HepG2 (cell line): ENCODE results near the gene CDC42EP4. TPM values are rescaled to one million over a fixed set of nuclear protein-coding genes. Genes with fewer than 3 reads are reported as not detected.

ENCODE experiments used
- ATAC-seq: fragments of 200-7000 bp; cut with Tn5 transposase; 3 replicates; pipeline ENCODE4 v1.9.1; 2020; ENCODE audit warnings: mild to moderate bottlenecking, moderate library complexity
- BruUV-seq: library from RNA; stranded (reverse); fragments of 400-500 nt; replicated peaks from 2 replicates; lab custom pipeline; 2021; lab: Mats Ljungman, UMichigan
- CTCF ChIA-PET: fragments of 300-600 bp; formaldehyde crosslinking; extraction: SDS; loops from one replicate; lab custom pipeline; 2021; ENCODE audit warnings: low total read pairs, inconsistent platforms, low intra/inter-chr PET ratio; lab: Yijun Ruan, JAX
- POLR2A ChIA-PET: fragments of 350-600 bp; sonication (Branson Sonifier 250); formaldehyde crosslinking; loops from one replicate; lab custom pipeline; 2020; ENCODE audit warnings: antibody characterized with exemption, inconsistent platforms; lab: Yijun Ruan, JAX
- DNase-seq: peaks from one replicate; pipeline ENCODE4 v3.0.0-alpha.2; 2015; ENCODE audit warnings: low spot score
- FAIRE-seq: peaks from 3 replicates; lab custom pipeline; 2011; peaks lifted over from hg19 to GRCh38; lab: Jason Lieb, UNC
- H2AFZ ChIP-seq: one replicate; pipeline ENCODE4 v1.6.1; 2011; ENCODE audit warnings: low read length, inconsistent platforms
- H3K27ac ChIP-seq: fragments of 300-600 bp; 3 replicates; pipeline ENCODE4 v1.8.0; 2011; ENCODE audit warnings: mixed run types, mild to moderate bottlenecking, mixed read lengths, low read length, inconsistent platforms; ENCODE audit not compliant: insufficient read depth; ENCODE audit errors: extremely low read length
- H3K27me3 ChIP-seq, 2 experiments: fragments of 200-600 bp in 1 of 2; 2 replicates in 1 of 2; 3 replicates in 1 of 2; pipeline versions ENCODE4 v1.6.0 to v1.8.0; 2011; ENCODE audit warnings: low read length in 2 of 2, mild to moderate bottlenecking in 2 of 2, moderate library complexity in 2 of 2, inconsistent platforms in 1 of 2; ENCODE audit not compliant: insufficient read depth in 2 of 2, control insufficient read depth in 1 of 2
- H3K36me3 ChIP-seq, 2 experiments: fragments of 200-600 bp in 1 of 2; replicated peaks in 1 of 2; 2 replicates in 1 of 2; 3 replicates in 1 of 2; pipeline versions ENCODE4 v1.5.1 to v1.8.0; 2011; ENCODE audit warnings: low read length in 2 of 2, inconsistent platforms in 1 of 2; ENCODE audit not compliant: insufficient read depth in 2 of 2, control insufficient read depth in 1 of 2
- H3K4me1 ChIP-seq: 2 replicates; pipeline ENCODE4 v1.5.1; 2012; ENCODE audit warnings: low read length, inconsistent platforms; ENCODE audit not compliant: insufficient read depth
- H3K4me2 ChIP-seq: 2 replicates; pipeline ENCODE4 v1.6.0; 2011; ENCODE audit warnings: low read depth, low read length, inconsistent platforms
- H3K4me3 ChIP-seq, 3 experiments: fragments of 200-600 bp in 1 of 3; sonication (generic), shearing (Covaris generic) in 1 of 3; replicated peaks in 1 of 3; 2 replicates each; pipeline ENCODE4 v1.5.1; 2011 to 2016; ENCODE audit warnings: low read length in 3 of 3, inconsistent platforms in 2 of 3, low read depth in 2 of 3, mild to moderate bottlenecking in 2 of 3, control low read depth in 1 of 3, mixed read lengths in 1 of 3; ENCODE audit not compliant: insufficient read depth in 1 of 3
- H3K79me2 ChIP-seq: one replicate; pipeline ENCODE4 v1.6.1; 2011; ENCODE audit warnings: low read length, inconsistent platforms; ENCODE audit not compliant: insufficient read depth
- H3K9ac ChIP-seq: 2 replicates; pipeline ENCODE4 v1.6.0; 2011; ENCODE audit warnings: mild to moderate bottlenecking, low read depth, low read length, inconsistent platforms; ENCODE audit not compliant: insufficient read depth
- H3K9me3 ChIP-seq: 2 replicates; pipeline ENCODE4 v1.5.1; 2012; ENCODE audit warnings: mild to moderate bottlenecking, low read length
- H4K20me1 ChIP-seq: 2 replicates; pipeline ENCODE4 v1.6.0; 2011; ENCODE audit warnings: inconsistent platforms, mild to moderate bottlenecking, low read length, moderate library complexity; ENCODE audit not compliant: insufficient read depth
- KDM1A ChIP-seq: IDR thresholded peaks from 2 replicates; pipeline ENCODE4 v1.6.1; 2016; ENCODE audit warnings: missing compliant biosample characterization
- KDM2A ChIP-seq: sonication (generic); formaldehyde crosslinking; IDR thresholded peaks from 2 replicates; pipeline ENCODE4 v1.4.0; 2020; ENCODE audit warnings: low read depth, missing genetic modification reagents, borderline replicate concordance
- MAFK ChIP-seq, 2 experiments: IDR thresholded peaks in 1 of 2; conservative IDR thresholded peaks in 1 of 2; 2 replicates each; pipeline ENCODE4 v1.6.1; 2011; ENCODE audit warnings: improper control_type of control experiment in 2 of 2, low read length in 2 of 2
- MIER3 ChIP-seq: IDR thresholded peaks from 2 replicates; pipeline ENCODE4 v1.6.1; 2016; ENCODE audit warnings: missing compliant biosample characterization, borderline replicate concordance
- ONECUT2 ChIP-seq: sonication (generic); formaldehyde crosslinking; IDR thresholded peaks from 2 replicates; pipeline ENCODE4 v1.4.0; 2020; ENCODE audit warnings: missing genetic modification reagents
- TCF12 ChIP-seq, 2 experiments: fragments of 450-650 bp in 1 of 2; sonication (generic) in 1 of 2; formaldehyde crosslinking in 1 of 2; IDR thresholded peaks; 2 replicates each; pipeline versions ENCODE4 v1.6.1 to v1.8.0; 2017 to 2022; ENCODE audit warnings: antibody characterized with exemption in 1 of 2, mild to moderate bottlenecking in 1 of 2, missing genetic modification reagents in 1 of 2, moderate library complexity in 1 of 2
- TEAD3 ChIP-seq: optimal IDR thresholded peaks from 2 replicates; pipeline ENCODE3; 2016; ENCODE audit warnings: borderline replicate concordance
- TRIM22 ChIP-seq: fragments of 450-650 bp; IDR thresholded peaks from 2 replicates; pipeline ENCODE4 v1.6.1; 2017
- ZBED4 ChIP-seq: sonication (generic); formaldehyde crosslinking; IDR thresholded peaks from 2 replicates; pipeline ENCODE4 v1.4.0; 2020; ENCODE audit warnings: missing genetic modification reagents, borderline replicate concordance
- ZEB1 ChIP-seq: IDR thresholded peaks from 2 replicates; pipeline ENCODE4 v1.6.1; 2012; ENCODE audit warnings: mild to moderate bottlenecking, low read depth, inconsistent platforms; ENCODE audit not compliant: insufficient replicate concordance
- ZFP91 ChIP-seq: sonication (generic); formaldehyde crosslinking; IDR thresholded peaks from 2 replicates; pipeline ENCODE4 v1.9.0; 2022; ENCODE audit warnings: missing genetic modification reagents, mild to moderate bottlenecking, borderline replicate concordance
- ZNF30 ChIP-seq: sonication (generic); formaldehyde crosslinking; IDR thresholded peaks from 2 replicates; pipeline ENCODE4 v1.5.0; 2020; ENCODE audit warnings: mild to moderate bottlenecking, missing genetic modification reagents
- ZNF563 ChIP-seq: sonication (generic); formaldehyde crosslinking; IDR thresholded peaks from 2 replicates; pipeline ENCODE4 v1.8.0; 2022; ENCODE audit warnings: mild to moderate bottlenecking, moderate library complexity, missing genetic modification reagents
- ZNF670 ChIP-seq: sonication (generic); formaldehyde crosslinking; IDR thresholded peaks from 2 replicates; pipeline ENCODE4 v1.8.0; 2022; ENCODE audit warnings: mild to moderate bottlenecking, missing genetic modification reagents, borderline replicate concordance
- ZUFSP ChIP-seq: sonication (generic); formaldehyde crosslinking; IDR thresholded peaks from 2 replicates; pipeline ENCODE4 v1.9.0; 2021; ENCODE audit warnings: missing genetic modification reagents, mild to moderate bottlenecking, borderline replicate concordance
- WGBS: methylation state at CpG from one replicate; pipeline ENCODE4 v1.1.6; 2017; ENCODE audit warnings: low lambda C conversion rate; 5-methylcytosine and 5-hydroxymethylcytosine counted together
- in situ Hi-C: cut with HindIII; loops from 2 replicates; pipeline ENCODE4 v1.10.0; 2017; ENCODE audit warnings: low pct_unique_long_range_greater_than_20kb; ENCODE audit not compliant: extremely low pct_ligation_motif_present
- intact Hi-C: fragments of 100-400 bp; cut with micrococcal nuclease; formaldehyde crosslinking; loops from one replicate; pipeline ENCODE4 v1.10.0; 2022; ENCODE audit not compliant: unreplicated experiment
- polyA plus RNA-seq, 8 experiments: library from polyadenylated mRNA; depleted of rRNA in 3 of 8; stranded (reverse) in 7 of 8; unstranded in 1 of 8; fragments of >200 nt; fragmentation: Illumina TruSeq in 4 of 8; extraction: Trizol in 4 of 8; gene quantifications; 2 replicates each; pipeline versions ENCODE4 v1.2.1 to v1.2.3, GENCODE V29; 2011 to 2016; ENCODE audit warnings: low read depth in 4 of 8, missing spikeins in 1 of 8, mixed read lengths in 1 of 8; ENCODE audit not compliant: insufficient read depth in 1 of 8
- total RNA-seq, 5 experiments: library from RNA; depleted of rRNA; stranded (reverse); fragments of >200 nt; fragmentation: Illumina TruSeq; extraction: Trizol; gene quantifications; 2 replicates each; pipeline ENCODE4 v1.2.3, GENCODE V29; 2016; ENCODE audit warnings: low read depth in 1 of 5

The CDC42EP4 gene
- total and polyA plus RNA-seq, 2 of the 13 experiments (the other 11 are each of a cell fraction or from before 2014, with no cell fraction given): 19.0 to 54.0 TPM

- peaks cover 6 to 18% of the 10 kb centered on the region in 2 experiments; a peak in 3 of 5 replicates for H3K36me3 ChIP-seq
- H2AFZ ChIP-seq: no peak overlapping the region
- H3K4me3 ChIP-seq: no peak overlapping the region
- peaks cover 62% of the 10 kb centered on the region for H4K20me1 ChIP-seq
- peaks cover 87% of the 10 kb centered on the region for H3K79me2 ChIP-seq
- WGBS: 96% methylated on average over 3 of the region's 3 CpGs
- H3K9ac ChIP-seq: no peak overlapping the region
- TF ChIP-seq ZNF670 (CRISPR knock-in tag) (no peak), ZUFSP (CRISPR knock-in tag) (no peak), TEAD3 (no peak), ZEB1 (no peak), MIER3 (no peak), ZNF563 (CRISPR knock-in tag) (no peak), TRIM22 (no peak), MAFK (conservative IDR thresholded peaks at IDR 0.05 in 1 of 2, IDR thresholded peaks at IDR 0.05 in 1 of 2; ENCODE audit: low read length in 2 of 2) (no peak), ZNF30 (CRISPR knock-in tag) (no peak), ONECUT2 (CRISPR knock-in tag) (no peak), ZFP91 (CRISPR knock-in tag) (no peak), ZBED4 (CRISPR knock-in tag) (no peak), KDM1A (CRISPR knock-in tag) (no peak), KDM2A (CRISPR knock-in tag) (no peak), TCF12 (IDR thresholded peaks at IDR 0.05) (no peak), TCF12 (CRISPR knock-in tag; IDR thresholded peaks at IDR 0.05) (no peak)
- TF ChIP-seq, all 625 proteins: peak for 0
- intact Hi-C loops (no loop called here), in situ Hi-C loops (no loop called here)
- peaks cover 84% of the 10 kb centered on the region for H3K4me1 ChIP-seq
- ATAC-seq: no peak
- no peaks in the 10 kb centered on the region for H3K9me3 ChIP-seq
- no peak for FAIRE-seq
- no peak overlapping the region for H3K27ac ChIP-seq
- H3K27me3 ChIP-seq: no peaks in the 10 kb centered on the region
- H3K4me2 ChIP-seq: no peak overlapping the region
- BruUV-seq: no TSS peak
- DNase-seq: no peak
- ChIA-PET POLR2A (interaction anchor here (1.8 kb wide), 1 partner anchor 8 kb away, joined by 8 read pairs; no protein-coding TSS in a partner anchor), CTCF (no interaction called here)
Measured at GRCh38 chr17:73302189-73302588, 9.6 kb downstream of the CDC42EP4 start.
